Smooth muscle cell (in vitro differentiated cells): Measurements from ENCODE around the gene MKNK2. TPM values are rescaled to one million over a fixed set of nuclear protein-coding genes. Genes with fewer than 3 reads are reported as not detected.
"Not testable (repeated sequence)": the region's sequence is repeated elsewhere in the genome, so short reads cannot be mapped to it uniquely, and the experiment has no call there.

Source experiments
- DNase-seq: peaks from one replicate; lab custom pipeline; 2025; ENCODE audit not compliant: unreplicated experiment; lab: John Stamatoyannopoulos, UW
- H2AFZ ChIP-seq: fragments of 200-600 bp; sonication (generic); 2 replicates; pipeline ENCODE4 v1.6.0; 2016; ENCODE audit warnings: antibody characterized with exemption, low read depth, mild to moderate bottlenecking
- H3F3A ChIP-seq: fragments of 200-600 bp; sonication (generic); 2 replicates; pipeline ENCODE4 v1.6.0; 2017; ENCODE audit warnings: antibody characterized with exemption, low read depth
- H3K27ac ChIP-seq: fragments of 200-600 bp; sonication (generic); 2 replicates; pipeline ENCODE4 v1.5.1; 2016; ENCODE audit warnings: low read depth, mild to moderate bottlenecking
- H3K27me3 ChIP-seq: fragments of 200-600 bp; sonication (generic); 2 replicates; pipeline ENCODE4 v1.6.1; 2016; ENCODE audit warnings: low read depth, mild to moderate bottlenecking
- H3K36me3 ChIP-seq: fragments of 200-600 bp; sonication (generic); 2 replicates; pipeline ENCODE4 v1.5.1; 2016; ENCODE audit warnings: low read depth
- H3K4me1 ChIP-seq: fragments of 200-600 bp; sonication (generic); 2 replicates; pipeline ENCODE4 v1.5.1; 2016; ENCODE audit warnings: low read depth
- H3K4me2 ChIP-seq: fragments of 200-600 bp; sonication (generic); 2 replicates; pipeline ENCODE4 v1.6.0; 2016; ENCODE audit warnings: mild to moderate bottlenecking
- H3K4me3 ChIP-seq: fragments of 200-600 bp; sonication (generic); 2 replicates; pipeline ENCODE4 v1.5.1; 2016; ENCODE audit warnings: mild to moderate bottlenecking
- H3K79me2 ChIP-seq: fragments of 200-600 bp; sonication (generic); 2 replicates; pipeline ENCODE4 v1.6.0; 2016; ENCODE audit warnings: low read depth, mild to moderate bottlenecking
- H3K9ac ChIP-seq: fragments of 200-600 bp; sonication (generic); 2 replicates; pipeline ENCODE4 v1.6.0; 2016; ENCODE audit warnings: low read depth
- H3K9me3 ChIP-seq: fragments of 200-600 bp; sonication (generic); replicated peaks from 2 replicates; pipeline ENCODE4 v1.5.1; 2016; ENCODE audit warnings: low read depth
- H4K20me1 ChIP-seq: fragments of 200-600 bp; sonication (generic); 2 replicates; pipeline ENCODE4 v1.6.0; 2016; ENCODE audit warnings: low read depth
- WGBS: methylation state at CpG from one replicate; pipeline ENCODE4 v1.1.7; 2016; ENCODE audit warnings: low lambda C conversion rate; 5-methylcytosine and 5-hydroxymethylcytosine counted together
- polyA plus RNA-seq: library from polyadenylated mRNA; unstranded; fragments of >200 nt; fragmentation: Nextera tagmentation; extraction: Ambion mirVana; gene quantifications from 2 replicates; pipeline ENCODE4 v1.2.1, GENCODE V29; 2016
- total RNA-seq: library from RNA; depleted of rRNA; stranded (reverse); fragments of >200 nt; gene quantifications from 2 replicates; pipeline ENCODE4 v1.2.3, GENCODE V29; 2014
- TF ChIP-seq, protein P1 (sequence below): fragments of 200-600 bp; sonication (generic); IDR thresholded peaks from 2 replicates; pipeline ENCODE4 v1.5.1; 2017; ENCODE audit warnings: borderline replicate concordance, mild to moderate bottlenecking, antibody characterized with exemption; ENCODE audit not compliant: insufficient read depth, poor library complexity, severe bottlenecking

The MKNK2 gene
- total and polyA plus RNA-seq, 2 experiments from 2014 or later = 43.6 to 44.7 TPM

DNA sequence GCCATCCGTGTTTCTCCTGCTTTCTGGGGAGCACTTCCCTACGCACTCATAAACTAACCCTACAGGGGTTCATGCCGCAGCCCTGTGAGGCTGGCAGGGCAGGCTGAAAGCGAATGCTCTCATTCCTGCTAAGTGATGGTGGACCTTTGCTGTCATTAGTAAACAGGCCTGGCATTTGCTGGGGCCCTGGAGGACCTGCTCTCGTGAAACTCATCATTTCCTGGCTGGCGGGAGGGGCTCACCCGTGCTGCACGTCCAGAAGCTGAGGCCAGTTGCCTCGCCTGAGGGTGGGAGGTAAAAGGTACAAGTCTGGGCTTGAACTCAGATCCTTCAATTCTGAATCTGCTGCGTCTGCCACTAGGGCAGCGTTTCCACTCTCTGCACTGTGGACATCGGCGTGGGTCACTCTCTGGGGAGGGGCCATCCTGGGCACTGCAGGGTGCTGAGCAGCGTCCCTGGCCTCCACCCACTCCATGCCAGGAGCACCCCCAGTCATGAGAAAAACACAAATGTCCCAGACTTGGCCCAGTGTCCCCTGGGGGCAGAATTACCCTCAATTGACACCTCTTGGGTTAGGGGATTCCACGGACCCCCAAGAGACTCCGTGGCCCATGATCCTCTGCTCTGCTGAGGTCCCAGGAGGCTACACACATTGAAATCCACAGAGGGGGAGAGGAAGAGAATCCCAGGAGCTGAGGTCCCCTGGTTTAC, 38.1 kb upstream of the MKNK2 start:
- Histone ChIP-seq H3K9me3 (no peaks in the 10 kb centered on the region), H3K9ac (peak overlapping the region; percentile 4), H3K36me3 (no peaks in the 10 kb centered on the region), H3K4me2 (peak overlapping the region; percentile 6), H3F3A (no peaks in the 10 kb centered on the region), H3K4me3 (no peak overlapping the region), H2AFZ (no peak overlapping the region), H3K27me3 (no peaks in the 10 kb centered on the region), H4K20me1 (peaks cover 44% of the 10 kb centered on the region), H3K79me2 (peaks cover 56% of the 10 kb centered on the region), H3K4me1 (peaks cover 3% of the 10 kb centered on the region), H3K27ac (peak overlapping the region; percentile 53)
- WGBS = 61% methylated on average over 16 of the region's 16 CpGs
- DNase-seq = no peak
- TF ChIP-seq, protein P1, sequence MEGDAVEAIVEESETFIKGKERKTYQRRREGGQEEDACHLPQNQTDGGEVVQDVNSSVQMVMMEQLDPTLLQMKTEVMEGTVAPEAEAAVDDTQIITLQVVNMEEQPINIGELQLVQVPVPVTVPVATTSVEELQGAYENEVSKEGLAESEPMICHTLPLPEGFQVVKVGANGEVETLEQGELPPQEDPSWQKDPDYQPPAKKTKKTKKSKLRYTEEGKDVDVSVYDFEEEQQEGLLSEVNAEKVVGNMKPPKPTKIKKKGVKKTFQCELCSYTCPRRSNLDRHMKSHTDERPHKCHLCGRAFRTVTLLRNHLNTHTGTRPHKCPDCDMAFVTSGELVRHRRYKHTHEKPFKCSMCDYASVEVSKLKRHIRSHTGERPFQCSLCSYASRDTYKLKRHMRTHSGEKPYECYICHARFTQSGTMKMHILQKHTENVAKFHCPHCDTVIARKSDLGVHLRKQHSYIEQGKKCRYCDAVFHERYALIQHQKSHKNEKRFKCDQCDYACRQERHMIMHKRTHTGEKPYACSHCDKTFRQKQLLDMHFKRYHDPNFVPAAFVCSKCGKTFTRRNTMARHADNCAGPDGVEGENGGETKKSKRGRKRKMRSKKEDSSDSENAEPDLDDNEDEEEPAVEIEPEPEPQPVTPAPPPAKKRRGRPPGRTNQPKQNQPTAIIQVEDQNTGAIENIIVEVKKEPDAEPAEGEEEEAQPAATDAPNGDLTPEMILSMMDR = no peak

DNA sequence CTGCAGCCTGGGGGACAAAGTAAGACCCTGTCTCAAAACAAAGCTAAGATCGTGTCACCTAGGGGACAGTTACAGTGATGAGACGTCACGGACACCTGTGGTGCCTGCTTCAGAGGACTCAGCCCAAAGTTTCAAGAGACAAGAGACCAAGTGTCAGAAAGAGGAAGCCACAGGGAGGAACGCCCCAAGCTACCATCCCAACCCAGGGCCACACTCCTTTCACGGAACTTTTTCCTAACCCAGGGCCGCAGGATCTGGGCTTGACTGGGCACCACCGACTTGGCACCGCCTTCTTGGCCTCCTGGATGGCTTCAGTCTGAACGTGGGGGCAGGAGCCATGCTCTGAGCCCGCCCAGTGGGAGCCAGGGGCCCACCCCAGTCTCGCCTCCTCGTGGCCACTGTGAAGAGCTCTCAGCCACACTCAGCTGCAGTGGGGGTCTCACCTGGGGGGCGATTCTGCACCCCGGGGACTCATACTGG, 36.6 kb upstream of the MKNK2 start:
- peaks cover 58% of the 10 kb centered on the region for H4K20me1 ChIP-seq
- H3K9me3 ChIP-seq = no peaks in the 10 kb centered on the region
- no peaks in the 10 kb centered on the region for H3K36me3 ChIP-seq
- H3K27me3 ChIP-seq = no peaks in the 10 kb centered on the region
- no peak overlapping the region for H3K4me2 ChIP-seq
- no peak for DNase-seq
- H3K9ac ChIP-seq = no peak overlapping the region
- H3K4me1 ChIP-seq = peaks cover 3% of the 10 kb centered on the region
- no peaks in the 10 kb centered on the region for H3F3A ChIP-seq
- TF ChIP-seq, protein P1 = no peak
- WGBS = 96% methylated on average over 14 of the region's 14 CpGs
- H2AFZ ChIP-seq = no peak overlapping the region
- peaks cover 48% of the 10 kb centered on the region for H3K79me2 ChIP-seq
- no peak overlapping the region for H3K4me3 ChIP-seq
- H3K27ac ChIP-seq = no peak overlapping the region

- not testable (repeated sequence) for H3K27ac ChIP-seq, H3K4me3 ChIP-seq, H3K4me1 ChIP-seq, H3K9me3 ChIP-seq, H2AFZ ChIP-seq, H3K4me2 ChIP-seq, H3F3A ChIP-seq, H3K36me3 ChIP-seq, DNase-seq, H3K9ac ChIP-seq, H3K27me3 ChIP-seq
- peaks cover 46% of the 10 kb centered on the region for H3K79me2 ChIP-seq
- H4K20me1 ChIP-seq = peaks cover 65% of the 10 kb centered on the region
- WGBS = 86% methylated on average over 13 of the region's 13 CpGs
Observed at GRCh38 chr19:2086695-2087620, 35.9 kb upstream of the MKNK2 start.

GRCh38 chr19:2084993-2085720, 34.1 kb upstream of the MKNK2 start:
- H4K20me1 ChIP-seq = peaks cover 67% of the 10 kb centered on the region
- DNase-seq = no peak
- peaks cover 3% of the 10 kb centered on the region for H3K4me1 ChIP-seq
- WGBS = 86% methylated on average over 28 of the region's 28 CpGs
- no peaks in the 10 kb centered on the region for H3K9me3 ChIP-seq
- H3K4me3 ChIP-seq = no peak overlapping the region
- no peak overlapping the region for H3K9ac ChIP-seq
- no peak overlapping the region for H3K27ac ChIP-seq
- no peaks in the 10 kb centered on the region for H3F3A ChIP-seq
- no peaks in the 10 kb centered on the region for H3K36me3 ChIP-seq
- peaks cover 31% of the 10 kb centered on the region for H3K79me2 ChIP-seq
- TF ChIP-seq, protein P1 = no peak
- H3K4me2 ChIP-seq = no peak overlapping the region
- H2AFZ ChIP-seq = no peak overlapping the region
- H3K27me3 ChIP-seq = no peaks in the 10 kb centered on the region
